CD14-positive monocyte (primary cell): ENCODE results near the gene CELF4. TPM values are rescaled to one million over a fixed set of nuclear protein-coding genes. Genes with fewer than 3 reads are reported as not detected.

Experiments used
- DNase-seq, 3 donors: peaks; one replicate each; pipeline ENCODE4 v3.0.0-alpha.2; 2011 to 2022
- H2AFZ ChIP-seq: 2 replicates; pipeline ENCODE4 v1.6.0; 2012; ENCODE audit warnings: mild to moderate bottlenecking, low read depth, low read length, inconsistent platforms; ENCODE audit not compliant: insufficient read depth, poor library complexity, severe bottlenecking
- H3K27ac ChIP-seq, 2 donors: 1 replicate in 1 of 2; 2 replicates in 1 of 2; pipeline ENCODE4 v1.5.1; 2012 to 2013; ENCODE audit warnings: low read length in 2 of 2, control low read depth in 1 of 2, inconsistent platforms in 1 of 2, low read depth in 1 of 2, mild to moderate bottlenecking in 1 of 2
- H3K27me3 ChIP-seq, 2 donors: one replicate each; pipeline versions ENCODE4 v1.6.0 to v1.6.1; 2011 to 2013; ENCODE audit warnings: low read length in 2 of 2; ENCODE audit not compliant: control insufficient read depth in 2 of 2, insufficient read depth in 2 of 2
- H3K36me3 ChIP-seq, 2 donors: replicated peaks in 1 of 2; 1 replicate in 1 of 2; 2 replicates in 1 of 2; pipeline versions ENCODE4 v1.5.1 to v1.6.1; 2012 to 2013; ENCODE audit warnings: low read length in 2 of 2, control low read depth in 1 of 2, inconsistent platforms in 1 of 2, mild to moderate bottlenecking in 1 of 2; ENCODE audit not compliant: insufficient read depth in 2 of 2, control insufficient read depth in 1 of 2
- H3K4me1 ChIP-seq, 2 donors: 1 replicate in 1 of 2; 2 replicates in 1 of 2; pipeline versions ENCODE4 v1.5.1 to v1.6.1; 2012 to 2013; ENCODE audit warnings: low read length in 2 of 2, control low read depth in 1 of 2, inconsistent platforms in 1 of 2, mild to moderate bottlenecking in 1 of 2, moderate library complexity in 1 of 2; ENCODE audit not compliant: insufficient read depth in 2 of 2, control insufficient read depth in 1 of 2
- H3K4me2 ChIP-seq: replicated peaks from 2 replicates; pipeline ENCODE3; 2012; ENCODE audit warnings: low read length, moderate library complexity, mild to moderate bottlenecking; ENCODE audit not compliant: poor library complexity, severe bottlenecking; ENCODE audit errors: extremely low read depth
- H3K4me3 ChIP-seq, 3 experiments: fragments of 200-600 bp in 1 of 3; sonication (generic) in 1 of 3; replicated peaks in 1 of 3; 1 replicate in 2 of 3; 2 replicates in 1 of 3; pipeline ENCODE4 v1.5.1; 2011 to 2013; ENCODE audit warnings: low read length in 3 of 3, mild to moderate bottlenecking in 3 of 3, control low read depth in 2 of 3, low read depth in 2 of 3, inconsistent platforms in 1 of 3, moderate library complexity in 1 of 3
- H3K79me2 ChIP-seq: 2 replicates; pipeline ENCODE4 v1.6.0; 2012; ENCODE audit warnings: mild to moderate bottlenecking, control low read depth, inconsistent platforms, low read length, moderate library complexity; ENCODE audit not compliant: insufficient read depth
- H3K9ac ChIP-seq: 2 replicates; pipeline ENCODE4 v1.6.0; 2017; ENCODE audit warnings: low read length, mild to moderate bottlenecking; ENCODE audit not compliant: insufficient read depth, poor library complexity, severe bottlenecking
- H3K9me3 ChIP-seq, 2 donors: replicated peaks in 1 of 2; 1 replicate in 1 of 2; 2 replicates in 1 of 2; pipeline versions ENCODE4 v1.5.1 to v1.6.1; 2012 to 2013; ENCODE audit warnings: low read length in 2 of 2, control low read depth in 1 of 2; ENCODE audit not compliant: control insufficient read depth in 1 of 2, insufficient read depth in 1 of 2
- H4K20me1 ChIP-seq: 2 replicates; pipeline ENCODE4 v1.6.0; 2012; ENCODE audit warnings: mild to moderate bottlenecking, low read length, control low read depth, moderate library complexity; ENCODE audit not compliant: insufficient read depth
- H3K27ac Mint-ChIP-seq, 7 donors: one replicate each; pipeline ENCODE4 v1.8.0; 2020; ENCODE audit warnings: mild to moderate bottlenecking in 7 of 7, mixed read lengths in 7 of 7, moderate library complexity in 6 of 7, inconsistent platforms in 2 of 7
- H3K27me3 Mint-ChIP-seq, 3 donors: one replicate each; pipeline ENCODE4 v1.8.0; 2021 to 2022; ENCODE audit warnings: low read depth in 3 of 3, mild to moderate bottlenecking in 3 of 3, mixed read lengths in 3 of 3, moderate library complexity in 3 of 3, inconsistent platforms in 1 of 3
- H3K36me3 Mint-ChIP-seq, 2 donors: one replicate each; pipeline ENCODE4 v1.8.0; 2020; ENCODE audit warnings: mixed read lengths in 2 of 2, inconsistent platforms in 1 of 2, mild to moderate bottlenecking in 1 of 2
- H3K4me1 Mint-ChIP-seq: one replicate; pipeline ENCODE4 v1.8.0; 2020; ENCODE audit warnings: mild to moderate bottlenecking, mixed read lengths
- H3K4me3 Mint-ChIP-seq, 2 donors: one replicate each; pipeline ENCODE4 v1.8.0; 2020; ENCODE audit warnings: mild to moderate bottlenecking in 2 of 2, mixed read lengths in 2 of 2, moderate library complexity in 1 of 2
- H3K9me3 Mint-ChIP-seq, 7 donors: one replicate each; pipeline ENCODE4 v1.8.0; 2020 to 2022; ENCODE audit warnings: mixed read lengths in 7 of 7, mild to moderate bottlenecking in 6 of 7, moderate library complexity in 6 of 7, inconsistent platforms in 2 of 7
- WGBS: methylation state at CpG from one replicate; pipeline ENCODE4 v1.1.5; 2013; ENCODE audit warnings: missing lambda C conversion rate; ENCODE audit not compliant: insufficient coverage; 5-methylcytosine and 5-hydroxymethylcytosine counted together
- intact Hi-C, 2 donors: fragments of 100-400 bp; cut with micrococcal nuclease; formaldehyde crosslinking; loops; one replicate each; pipeline versions ENCODE4 v1.15.0 to v1.15.1; 2023
- polyA plus RNA-seq, 3 donors: library from polyadenylated mRNA; depleted of rRNA in 1 of 3; unstranded in 2 of 3; stranded (reverse) in 1 of 3; fragments of 300-500 nt in 2 of 3; fragments of >200 nt in 1 of 3; fragmentation: Illumina TruSeq in 2 of 3; gene quantifications; 1 replicate in 2 of 3; 2 replicates in 1 of 3; pipeline ENCODE4 v1.2.3, GENCODE V29; 2012 to 2021
- TF ChIP-seq, protein P1 (sequence below): fragments of 200-600 bp; IDR thresholded peaks from one replicate; pipeline ENCODE4 v1.8.0; 2022; ENCODE audit warnings: antibody characterized with exemption, mild to moderate bottlenecking

Gene CELF4
- polyA plus RNA-seq, 3 donors = not detected

DNA sequence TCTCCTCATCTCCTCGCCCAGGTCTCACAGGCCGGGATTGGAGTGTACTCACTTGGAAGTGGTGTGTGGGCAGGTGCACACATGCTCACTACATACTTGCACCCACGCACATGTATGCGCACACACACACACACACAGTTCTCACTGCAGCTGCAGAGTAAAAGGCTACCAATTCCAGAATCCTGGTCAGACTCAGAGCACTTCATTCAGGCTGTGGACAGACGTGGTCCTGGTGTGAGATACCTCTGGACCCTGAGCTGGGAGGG is 19.4 kb downstream of the CELF4 start:
- Histone ChIP-seq H3K27ac (no peak overlapping the region), H3K79me2 (no peaks in the 10 kb centered on the region), H3K9ac (no peak overlapping the region), H3K36me3 (no peaks in the 10 kb centered on the region), H3K4me3 (no peak overlapping the region), H3K4me2 (no peak overlapping the region), H3K4me1 (no peaks in the 10 kb centered on the region), H4K20me1 (no peaks in the 10 kb centered on the region), H3K9me3 (no peaks in the 10 kb centered on the region), H2AFZ (no peak overlapping the region), H3K27me3 (peaks cover 0 to 3% of the 10 kb centered on the region in 2 donors)
- H3K27ac Mint-ChIP-seq = no peak overlapping the region
- H3K9me3 Mint-ChIP-seq = no peaks in the 10 kb centered on the region
- intact Hi-C loops = no loop called here
- TF ChIP-seq, protein P1, sequence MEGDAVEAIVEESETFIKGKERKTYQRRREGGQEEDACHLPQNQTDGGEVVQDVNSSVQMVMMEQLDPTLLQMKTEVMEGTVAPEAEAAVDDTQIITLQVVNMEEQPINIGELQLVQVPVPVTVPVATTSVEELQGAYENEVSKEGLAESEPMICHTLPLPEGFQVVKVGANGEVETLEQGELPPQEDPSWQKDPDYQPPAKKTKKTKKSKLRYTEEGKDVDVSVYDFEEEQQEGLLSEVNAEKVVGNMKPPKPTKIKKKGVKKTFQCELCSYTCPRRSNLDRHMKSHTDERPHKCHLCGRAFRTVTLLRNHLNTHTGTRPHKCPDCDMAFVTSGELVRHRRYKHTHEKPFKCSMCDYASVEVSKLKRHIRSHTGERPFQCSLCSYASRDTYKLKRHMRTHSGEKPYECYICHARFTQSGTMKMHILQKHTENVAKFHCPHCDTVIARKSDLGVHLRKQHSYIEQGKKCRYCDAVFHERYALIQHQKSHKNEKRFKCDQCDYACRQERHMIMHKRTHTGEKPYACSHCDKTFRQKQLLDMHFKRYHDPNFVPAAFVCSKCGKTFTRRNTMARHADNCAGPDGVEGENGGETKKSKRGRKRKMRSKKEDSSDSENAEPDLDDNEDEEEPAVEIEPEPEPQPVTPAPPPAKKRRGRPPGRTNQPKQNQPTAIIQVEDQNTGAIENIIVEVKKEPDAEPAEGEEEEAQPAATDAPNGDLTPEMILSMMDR = no peak
- WGBS = 57% methylated on average over 1 of the region's 5 CpGs
- H3K36me3 Mint-ChIP-seq = no peaks in the 10 kb centered on the region
- H3K4me1 Mint-ChIP-seq = no peaks in the 10 kb centered on the region
- no peak for DNase-seq
- peaks cover 4 to 14% (median 4%) of the 10 kb centered on the region in 3 donors for H3K27me3 Mint-ChIP-seq
- no peak overlapping the region for H3K4me3 Mint-ChIP-seq

DNA sequence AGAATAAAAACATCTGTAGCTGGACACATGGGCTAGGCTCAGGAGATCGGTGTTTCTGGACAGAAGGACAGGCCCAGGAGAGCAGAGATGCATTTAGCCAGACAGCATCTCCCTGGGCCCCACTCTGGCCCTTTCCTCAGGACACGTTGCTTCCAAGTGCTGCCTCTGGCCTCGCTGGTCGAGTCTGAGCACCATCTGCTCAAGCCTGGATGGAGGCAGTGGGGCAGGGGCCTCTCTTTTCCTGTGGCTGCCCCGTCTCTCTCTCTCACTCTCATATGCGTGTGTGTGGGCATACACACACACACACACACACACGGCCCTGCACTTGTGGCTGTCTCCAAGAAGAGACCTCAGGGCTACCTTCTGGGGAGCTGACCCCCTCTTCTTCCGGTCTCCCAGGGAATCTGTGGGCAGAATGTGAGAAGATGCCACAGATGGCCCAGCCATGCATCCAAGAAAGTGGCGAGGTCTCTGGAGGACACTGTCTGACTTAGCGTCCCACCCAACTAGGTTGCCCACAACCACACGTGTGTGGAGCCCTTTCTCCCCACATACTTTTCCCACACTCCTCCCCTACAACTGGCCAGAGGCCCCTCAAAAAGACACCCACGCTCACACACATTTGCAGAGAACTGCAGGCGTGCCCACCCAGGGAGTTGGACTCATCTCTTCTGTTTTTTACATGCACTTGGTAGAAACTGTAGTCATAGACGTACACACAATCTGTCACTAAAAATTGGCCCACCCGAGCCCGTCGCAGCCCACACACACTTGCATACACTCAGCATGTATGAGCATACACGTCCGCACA is 19.9 kb downstream of the CELF4 start:
- no peaks in the 10 kb centered on the region for H3K36me3 Mint-ChIP-seq
- peaks cover 0 to 3% of the 10 kb centered on the region in 2 donors for H3K27me3 ChIP-seq
- no peak for DNase-seq
- no peaks in the 10 kb centered on the region for H4K20me1 ChIP-seq
- H3K4me1 Mint-ChIP-seq = no peaks in the 10 kb centered on the region
- H3K27me3 Mint-ChIP-seq = peaks cover 4 to 15% (median 4%) of the 10 kb centered on the region in 3 donors
- H3K9me3 ChIP-seq = no peaks in the 10 kb centered on the region
- TF ChIP-seq, protein P1 = no peak
- no peaks in the 10 kb centered on the region for H3K4me1 ChIP-seq
- no peaks in the 10 kb centered on the region for H3K79me2 ChIP-seq
- H2AFZ ChIP-seq = no peak overlapping the region
- H3K27ac Mint-ChIP-seq = no peak overlapping the region
- H3K4me2 ChIP-seq = no peak overlapping the region
- no peak overlapping the region for H3K9ac ChIP-seq
- intact Hi-C loops = no loop called here
- H3K4me3 Mint-ChIP-seq = no peak overlapping the region
- no peaks in the 10 kb centered on the region for H3K36me3 ChIP-seq
- H3K4me3 ChIP-seq = no peak overlapping the region
- no peak overlapping the region for H3K27ac ChIP-seq
- WGBS = 77% methylated on average over 11 of the region's 19 CpGs
- no peaks in the 10 kb centered on the region for H3K9me3 Mint-ChIP-seq
